HL-60 (cell line): ENCODE results near the gene CFAP90.

Source experiments
- DNase-seq, 2 experiments: peaks; one replicate each; pipeline ENCODE4 v3.0.0-alpha.2; 2010 to 2020; ENCODE audit warnings: low read depth in 1 of 2, low spot score in 1 of 2
- H3K27ac ChIP-seq: fragments of 250-450 bp; sonication (Bioruptor Pico); replicated peaks from 2 replicates; pipeline ENCODE4 v1.5.1; 2020; ENCODE audit warnings: mild to moderate bottlenecking, moderate library complexity
- H3K27me3 ChIP-seq: fragments of 250-450 bp; sonication (Bioruptor Pico); 2 replicates; pipeline ENCODE4 v1.5.1; 2021; ENCODE audit warnings: mild to moderate bottlenecking, moderate library complexity; ENCODE audit not compliant: insufficient read depth, poor library complexity, severe bottlenecking
- H3K4me3 ChIP-seq: replicated peaks from 2 replicates; pipeline ENCODE4 v1.5.1; 2011; ENCODE audit warnings: mild to moderate bottlenecking, control low read depth, low read length; ENCODE audit not compliant: insufficient read depth
- GABPA ChIP-seq: IDR thresholded peaks from 2 replicates; pipeline ENCODE4 v1.6.1; 2012; ENCODE audit warnings: low read depth
- POLR2AphosphoS5 ChIP-seq: IDR thresholded peaks from 2 replicates; pipeline ENCODE4 v1.6.1; 2012; ENCODE audit warnings: low read depth
- SPI1 ChIP-seq: IDR thresholded peaks from 2 replicates; pipeline ENCODE4 v1.6.1; 2012; ENCODE audit warnings: low read depth, mild to moderate bottlenecking, borderline replicate concordance
- TF ChIP-seq, protein P1 (sequence below): IDR thresholded peaks from 2 replicates; pipeline ENCODE4 v1.6.1; 2012; ENCODE audit warnings: low read depth; ENCODE audit not compliant: insufficient replicate concordance
- TF ChIP-seq, protein P2 (sequence below): IDR thresholded peaks from one replicate; pipeline ENCODE4 v1.5.1; 2011; ENCODE audit warnings: low read length, control low read depth, inconsistent platforms; ENCODE audit not compliant: insufficient read depth

Gene CFAP90

DNA sequence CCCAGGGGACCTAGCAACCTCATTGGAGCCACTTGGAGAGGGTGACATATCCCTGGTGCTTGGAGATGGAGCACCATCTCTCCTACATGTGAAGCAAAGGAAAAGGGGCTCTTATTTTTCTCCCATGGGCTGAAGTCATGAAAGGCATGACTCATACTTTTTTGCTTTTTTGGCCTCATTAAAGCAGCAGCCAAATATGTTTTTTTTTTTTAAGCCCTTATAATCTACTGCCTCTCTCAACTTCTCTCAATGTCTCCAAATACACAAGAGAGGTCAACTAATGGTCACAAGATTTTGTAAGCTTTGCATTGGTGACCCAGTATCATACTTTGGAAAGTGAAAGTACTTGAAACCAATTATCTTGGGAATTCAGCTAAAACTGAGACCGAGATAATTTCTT is 1.6 kb upstream of the CFAP90 start:
- DNase-seq = no peak
- no peak overlapping the region for H3K27ac ChIP-seq
- H3K27me3 ChIP-seq = peaks cover 20% of the 10 kb centered on the region
- H3K4me3 ChIP-seq = no peak overlapping the region
- TF ChIP-seq GABPA (no peak), POLR2AphosphoS5 (no peak), SPI1 (no peak)
- TF ChIP-seq, protein P1, sequence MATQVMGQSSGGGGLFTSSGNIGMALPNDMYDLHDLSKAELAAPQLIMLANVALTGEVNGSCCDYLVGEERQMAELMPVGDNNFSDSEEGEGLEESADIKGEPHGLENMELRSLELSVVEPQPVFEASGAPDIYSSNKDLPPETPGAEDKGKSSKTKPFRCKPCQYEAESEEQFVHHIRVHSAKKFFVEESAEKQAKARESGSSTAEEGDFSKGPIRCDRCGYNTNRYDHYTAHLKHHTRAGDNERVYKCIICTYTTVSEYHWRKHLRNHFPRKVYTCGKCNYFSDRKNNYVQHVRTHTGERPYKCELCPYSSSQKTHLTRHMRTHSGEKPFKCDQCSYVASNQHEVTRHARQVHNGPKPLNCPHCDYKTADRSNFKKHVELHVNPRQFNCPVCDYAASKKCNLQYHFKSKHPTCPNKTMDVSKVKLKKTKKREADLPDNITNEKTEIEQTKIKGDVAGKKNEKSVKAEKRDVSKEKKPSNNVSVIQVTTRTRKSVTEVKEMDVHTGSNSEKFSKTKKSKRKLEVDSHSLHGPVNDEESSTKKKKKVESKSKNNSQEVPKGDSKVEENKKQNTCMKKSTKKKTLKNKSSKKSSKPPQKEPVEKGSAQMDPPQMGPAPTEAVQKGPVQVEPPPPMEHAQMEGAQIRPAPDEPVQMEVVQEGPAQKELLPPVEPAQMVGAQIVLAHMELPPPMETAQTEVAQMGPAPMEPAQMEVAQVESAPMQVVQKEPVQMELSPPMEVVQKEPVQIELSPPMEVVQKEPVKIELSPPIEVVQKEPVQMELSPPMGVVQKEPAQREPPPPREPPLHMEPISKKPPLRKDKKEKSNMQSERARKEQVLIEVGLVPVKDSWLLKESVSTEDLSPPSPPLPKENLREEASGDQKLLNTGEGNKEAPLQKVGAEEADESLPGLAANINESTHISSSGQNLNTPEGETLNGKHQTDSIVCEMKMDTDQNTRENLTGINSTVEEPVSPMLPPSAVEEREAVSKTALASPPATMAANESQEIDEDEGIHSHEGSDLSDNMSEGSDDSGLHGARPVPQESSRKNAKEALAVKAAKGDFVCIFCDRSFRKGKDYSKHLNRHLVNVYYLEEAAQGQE = no peak

DNA sequence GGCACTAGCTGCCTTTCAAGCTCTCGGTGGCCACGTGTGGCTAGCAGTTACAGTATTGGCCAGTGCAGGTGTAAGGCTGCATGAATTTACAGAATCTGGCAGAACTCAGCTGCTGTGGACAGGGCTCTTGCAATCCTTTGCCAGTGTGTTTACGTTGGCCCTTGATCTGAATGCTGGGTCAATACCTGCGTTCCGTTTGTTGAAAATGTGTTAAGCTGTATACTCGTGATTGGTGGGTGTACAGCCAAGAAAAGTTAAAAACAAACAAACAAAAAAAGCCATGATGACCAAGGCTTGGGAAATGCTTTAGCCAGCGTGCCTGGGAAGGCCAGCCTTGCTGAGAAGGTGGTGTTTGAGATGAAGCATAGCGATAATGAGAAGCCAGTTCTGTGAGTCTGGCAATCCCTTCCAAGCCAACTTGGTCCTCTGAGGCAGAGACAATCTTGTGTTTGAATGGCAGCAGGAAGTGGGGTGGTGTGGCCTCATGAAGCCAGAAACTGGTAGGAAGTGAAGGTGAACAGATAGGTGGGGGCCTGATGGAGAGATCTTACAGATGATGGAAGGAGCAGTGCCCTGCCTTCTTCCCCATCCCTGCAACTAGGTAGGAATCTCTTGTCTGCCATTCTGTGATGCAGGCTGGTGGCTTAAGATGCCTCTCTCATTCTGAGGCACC is 820 bp upstream of the CFAP90 start:
- H3K27me3 ChIP-seq = peaks cover 20% of the 10 kb centered on the region
- DNase-seq = no peak
- TF ChIP-seq GABPA (no peak), SPI1 (no peak), POLR2AphosphoS5 (no peak)
- TF ChIP-seq, protein P1 = no peak
- TF ChIP-seq, protein P2, sequence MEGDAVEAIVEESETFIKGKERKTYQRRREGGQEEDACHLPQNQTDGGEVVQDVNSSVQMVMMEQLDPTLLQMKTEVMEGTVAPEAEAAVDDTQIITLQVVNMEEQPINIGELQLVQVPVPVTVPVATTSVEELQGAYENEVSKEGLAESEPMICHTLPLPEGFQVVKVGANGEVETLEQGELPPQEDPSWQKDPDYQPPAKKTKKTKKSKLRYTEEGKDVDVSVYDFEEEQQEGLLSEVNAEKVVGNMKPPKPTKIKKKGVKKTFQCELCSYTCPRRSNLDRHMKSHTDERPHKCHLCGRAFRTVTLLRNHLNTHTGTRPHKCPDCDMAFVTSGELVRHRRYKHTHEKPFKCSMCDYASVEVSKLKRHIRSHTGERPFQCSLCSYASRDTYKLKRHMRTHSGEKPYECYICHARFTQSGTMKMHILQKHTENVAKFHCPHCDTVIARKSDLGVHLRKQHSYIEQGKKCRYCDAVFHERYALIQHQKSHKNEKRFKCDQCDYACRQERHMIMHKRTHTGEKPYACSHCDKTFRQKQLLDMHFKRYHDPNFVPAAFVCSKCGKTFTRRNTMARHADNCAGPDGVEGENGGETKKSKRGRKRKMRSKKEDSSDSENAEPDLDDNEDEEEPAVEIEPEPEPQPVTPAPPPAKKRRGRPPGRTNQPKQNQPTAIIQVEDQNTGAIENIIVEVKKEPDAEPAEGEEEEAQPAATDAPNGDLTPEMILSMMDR = no peak
- H3K4me3 ChIP-seq = no peak overlapping the region
- H3K27ac ChIP-seq = no peak overlapping the region

DNA sequence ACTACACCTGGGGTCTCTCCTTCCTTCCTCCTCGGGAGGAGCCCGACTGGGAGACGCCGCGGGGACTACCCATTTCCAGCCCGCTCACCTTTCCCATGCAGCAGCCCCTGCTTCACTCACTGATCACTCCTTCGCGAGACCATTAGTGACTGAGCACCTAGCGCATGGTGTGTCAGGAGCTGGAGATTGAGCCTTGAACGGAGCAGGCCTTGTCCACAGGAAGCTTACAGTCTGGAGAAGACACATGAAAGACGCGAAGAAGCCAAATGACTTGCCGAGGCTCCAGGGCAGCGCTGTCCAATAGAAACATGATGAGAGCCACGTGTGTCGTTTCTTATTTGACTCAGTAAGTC is 283 bp upstream of the CFAP90 start:
- DNase-seq = no peak

More for the DNA sequence above, 283 bp upstream of the CFAP90 start:
- no peak overlapping the region for H3K27ac ChIP-seq
- peaks cover 20% of the 10 kb centered on the region for H3K27me3 ChIP-seq
- TF ChIP-seq, protein P2 = no peak
- TF ChIP-seq POLR2AphosphoS5 = no peak
- TF ChIP-seq, protein P1 = no peak
- no peak for TF ChIP-seq SPI1
- no peak for TF ChIP-seq GABPA
- H3K4me3 ChIP-seq = no peak overlapping the region
